GM12872 (cell line): ENCODE measurements around the gene HMX1.

Source experiments
- TF ChIP-seq, protein P1 (sequence below): IDR thresholded peaks from 3 replicates; pipeline ENCODE4 v1.5.1; 2011; ENCODE audit warnings: low read depth, mild to moderate bottlenecking, low read length, moderate library complexity; ENCODE audit not compliant: insufficient read depth

Gene HMX1

DNA sequence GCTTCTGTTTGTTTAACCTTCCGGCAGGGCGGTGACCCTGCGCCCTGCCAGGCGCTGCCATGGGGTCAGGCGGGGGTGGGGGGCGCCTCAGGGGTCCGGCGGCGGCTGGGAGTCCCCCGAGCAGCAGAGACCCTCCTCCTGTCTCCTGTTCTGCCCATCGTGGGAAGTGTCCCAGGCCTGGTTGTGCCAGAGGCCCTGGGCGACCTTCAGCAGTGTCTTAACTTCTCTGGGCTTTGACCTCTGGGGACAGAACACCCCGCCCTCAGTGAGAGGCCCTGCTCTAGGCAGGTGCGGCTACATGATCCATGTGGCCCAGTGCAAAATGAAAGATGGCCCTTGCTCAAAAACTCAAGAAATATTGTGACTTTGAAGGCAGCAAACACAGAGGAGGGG lies 22.8 kb upstream of the HMX1 start:
- TF ChIP-seq, protein P1, sequence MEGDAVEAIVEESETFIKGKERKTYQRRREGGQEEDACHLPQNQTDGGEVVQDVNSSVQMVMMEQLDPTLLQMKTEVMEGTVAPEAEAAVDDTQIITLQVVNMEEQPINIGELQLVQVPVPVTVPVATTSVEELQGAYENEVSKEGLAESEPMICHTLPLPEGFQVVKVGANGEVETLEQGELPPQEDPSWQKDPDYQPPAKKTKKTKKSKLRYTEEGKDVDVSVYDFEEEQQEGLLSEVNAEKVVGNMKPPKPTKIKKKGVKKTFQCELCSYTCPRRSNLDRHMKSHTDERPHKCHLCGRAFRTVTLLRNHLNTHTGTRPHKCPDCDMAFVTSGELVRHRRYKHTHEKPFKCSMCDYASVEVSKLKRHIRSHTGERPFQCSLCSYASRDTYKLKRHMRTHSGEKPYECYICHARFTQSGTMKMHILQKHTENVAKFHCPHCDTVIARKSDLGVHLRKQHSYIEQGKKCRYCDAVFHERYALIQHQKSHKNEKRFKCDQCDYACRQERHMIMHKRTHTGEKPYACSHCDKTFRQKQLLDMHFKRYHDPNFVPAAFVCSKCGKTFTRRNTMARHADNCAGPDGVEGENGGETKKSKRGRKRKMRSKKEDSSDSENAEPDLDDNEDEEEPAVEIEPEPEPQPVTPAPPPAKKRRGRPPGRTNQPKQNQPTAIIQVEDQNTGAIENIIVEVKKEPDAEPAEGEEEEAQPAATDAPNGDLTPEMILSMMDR, result no peak

DNA sequence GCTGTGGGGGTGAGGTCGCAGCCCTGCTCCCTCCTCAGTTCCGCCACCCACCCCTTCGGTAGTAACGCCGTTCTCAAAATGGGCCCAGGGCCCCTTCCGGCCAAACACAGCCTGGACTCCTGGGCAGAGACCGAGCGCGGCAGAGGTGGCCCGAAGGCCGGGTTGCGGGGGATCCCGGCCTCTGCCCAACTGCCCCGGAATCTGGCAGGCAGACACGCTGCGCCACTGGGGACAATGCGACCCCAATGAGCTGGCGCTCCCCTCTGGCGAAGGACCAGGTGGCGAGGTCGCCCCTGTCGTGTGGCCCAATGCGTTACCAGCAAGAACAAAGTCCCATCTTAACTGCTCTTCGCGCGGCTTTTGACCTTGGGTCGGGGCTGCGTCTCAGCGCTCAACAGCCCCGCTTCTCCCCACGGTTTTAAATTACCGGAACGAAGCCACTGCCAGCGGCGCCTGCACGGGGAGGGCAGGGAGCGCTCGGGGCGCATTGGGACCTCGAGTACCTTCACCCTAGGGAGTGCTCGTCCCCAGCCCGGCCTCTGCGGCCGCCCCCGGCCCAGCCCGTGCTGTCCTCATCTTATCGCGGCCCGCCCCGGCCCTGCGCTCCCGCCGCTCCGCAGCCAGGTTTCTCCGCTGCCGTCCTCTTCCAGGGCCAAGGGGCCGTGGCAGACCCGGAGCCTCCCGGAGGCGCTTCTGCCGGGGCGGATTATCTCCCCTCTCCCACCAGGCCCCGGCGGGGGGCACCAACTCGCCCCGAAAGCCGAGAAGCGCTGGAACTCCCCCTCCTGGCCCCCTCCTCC lies 22.2 kb upstream of the HMX1 start:
- TF ChIP-seq, protein P1, result no peak

DNA sequence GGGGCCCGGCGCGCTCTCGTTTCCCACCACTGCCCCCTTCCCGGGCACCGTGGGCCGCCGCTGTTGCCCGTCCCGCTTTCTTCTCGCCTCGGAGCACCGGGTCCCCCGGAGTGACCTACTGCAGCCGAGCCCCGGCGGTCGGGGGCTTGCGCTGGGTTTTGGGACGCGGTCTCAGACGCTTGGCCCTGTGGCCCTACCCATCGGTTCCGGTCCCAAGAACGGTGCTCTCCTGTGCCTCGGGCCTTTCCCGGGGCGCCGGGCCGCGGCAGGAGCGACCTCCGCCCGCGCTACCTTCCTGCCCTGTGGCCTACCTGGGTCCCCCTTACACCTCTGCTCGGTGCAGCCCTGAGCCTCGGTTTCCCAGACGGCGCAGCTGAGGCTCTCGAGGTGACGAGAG lies 21.6 kb upstream of the HMX1 start:
- TF ChIP-seq, protein P1, result no peak

GRCh38 chr4:8892556-8893226 lies 21.1 kb upstream of the HMX1 start:
- TF ChIP-seq, protein P1, result no peak

GRCh38 chr4:8891646-8892555 lies 20.3 kb upstream of the HMX1 start:
- TF ChIP-seq, protein P1, result no peak

- TF ChIP-seq, protein P1, result no peak
Observed at GRCh38 chr4:8891255-8891645, 19.6 kb upstream of the HMX1 start.

DNA sequence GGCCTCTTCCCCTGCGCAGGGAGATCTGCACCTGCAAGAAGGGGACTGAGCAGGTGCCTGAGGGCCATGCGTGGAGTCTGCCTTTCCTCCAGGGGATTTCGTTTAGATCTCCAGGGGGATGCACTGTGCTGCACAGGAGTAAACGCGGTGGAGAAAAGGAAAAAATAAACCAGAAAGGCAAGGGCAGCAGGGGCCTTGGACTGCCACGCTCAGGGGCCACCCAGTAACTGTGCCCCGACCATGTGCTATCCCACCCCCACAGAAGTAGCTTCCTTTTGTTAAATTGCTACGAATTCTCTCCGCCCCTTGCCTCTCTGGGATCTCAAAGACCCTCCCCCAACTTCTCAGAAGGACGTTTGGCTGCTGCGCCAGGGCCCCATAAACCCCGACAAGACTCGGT lies 17.2 kb upstream of the HMX1 start:
- TF ChIP-seq, protein P1, result no peak
